B cell (primary cell): ENCODE data around the gene TGFBR1. TPM values are rescaled to one million over a fixed set of nuclear protein-coding genes. Genes with fewer than 3 reads are reported as not detected.

ENCODE experiments used
- ATAC-seq: fragments of 200-7000 bp; cut with Tn5 transposase; one replicate; pipeline ENCODE4 v1.10.0; 2021; ENCODE audit warnings: low read depth, mild to moderate bottlenecking, moderate number of reproducible peaks, moderate library complexity
- CTCF ChIA-PET: fragments of 350-600 bp; sonication (Branson Sonifier 250); formaldehyde crosslinking; loops from one replicate; lab custom pipeline; 2021; ENCODE audit warnings: antibody characterized with exemption, inconsistent platforms; lab: Charles Lee
- POLR2A ChIA-PET: fragments of 350-600 bp; sonication (Branson Sonifier 250); formaldehyde crosslinking; loops from one replicate; lab custom pipeline; 2021; ENCODE audit warnings: antibody characterized with exemption; lab: Charles Lee
- DNase-seq: peaks from one replicate; pipeline ENCODE4 v3.0.0; 2013
- H2AFZ ChIP-seq: 2 replicates; pipeline ENCODE4 v1.6.1; 2012; ENCODE audit warnings: mild to moderate bottlenecking, low read depth, low read length; ENCODE audit not compliant: insufficient read depth, poor library complexity, severe bottlenecking
- H3K27ac ChIP-seq, 2 donors: 1 replicate in 1 of 2; 2 replicates in 1 of 2; pipeline ENCODE4 v1.5.1; 2012 to 2013; ENCODE audit warnings: low read length in 2 of 2, mild to moderate bottlenecking in 2 of 2, moderate library complexity in 1 of 2
- H3K27me3 ChIP-seq, 4 experiments: fragments of 200-600 bp in 1 of 4; sonication (generic) in 1 of 4; replicated peaks in 1 of 4; 1 replicate in 2 of 4; 2 replicates in 2 of 4; pipeline versions ENCODE4 v1.6.1 to v1.7.0; 2013 to 2016; ENCODE audit warnings: low read length in 3 of 4, mild to moderate bottlenecking in 2 of 4, mixed read lengths in 1 of 4, moderate library complexity in 1 of 4; ENCODE audit not compliant: insufficient read depth in 4 of 4, control insufficient read depth in 3 of 4; ENCODE audit errors: control extremely low read depth in 1 of 4
- H3K36me3 ChIP-seq, 2 experiments: replicated peaks in 1 of 2; 1 replicate in 1 of 2; 2 replicates in 1 of 2; pipeline versions ENCODE4 v1.6.1 to v1.7.1; 2013; ENCODE audit warnings: low read length in 1 of 2; ENCODE audit not compliant: insufficient read depth in 2 of 2, control insufficient read depth in 1 of 2; ENCODE audit errors: control extremely low read depth in 1 of 2, extremely low read depth in 1 of 2
- H3K4me1 ChIP-seq, 2 donors: fragments of 200-600 bp in 1 of 2; sonication (generic) in 1 of 2; 1 replicate in 1 of 2; 2 replicates in 1 of 2; pipeline versions ENCODE4 v1.5.1 to v1.6.1; 2013 to 2017; ENCODE audit warnings: low read length in 2 of 2; ENCODE audit not compliant: control insufficient read depth in 2 of 2, insufficient read depth in 2 of 2
- H3K4me2 ChIP-seq: replicated peaks from 2 replicates; pipeline ENCODE3; 2012; ENCODE audit warnings: mild to moderate bottlenecking, low read depth, low read length; ENCODE audit not compliant: poor library complexity, severe bottlenecking
- H3K4me3 ChIP-seq, 5 experiments: fragments of 200-600 bp in 1 of 5; sonication (generic) in 1 of 5; 1 replicate in 3 of 5; 2 replicates in 2 of 5; pipeline versions ENCODE4 v1.5.1 to v1.7.0; 2011 to 2016; ENCODE audit warnings: low read length in 4 of 5, mild to moderate bottlenecking in 4 of 5, low read depth in 2 of 5, control low read depth in 1 of 5, moderate library complexity in 1 of 5; ENCODE audit not compliant: insufficient read depth in 1 of 5; ENCODE audit errors: control extremely low read depth in 1 of 5, extremely low read depth in 1 of 5
- H3K79me2 ChIP-seq: fragments of 200-600 bp; sonication (generic); one replicate; pipeline ENCODE4 v1.6.0; 2016; ENCODE audit warnings: low read length; ENCODE audit not compliant: control insufficient read depth, insufficient read depth
- H3K9ac ChIP-seq: fragments of 200-600 bp; sonication (generic); 2 replicates; pipeline ENCODE4 v1.6.1; 2017; ENCODE audit warnings: mild to moderate bottlenecking, low read length, moderate library complexity
- H3K9me3 ChIP-seq, 3 donors: one replicate each; pipeline versions ENCODE4 v1.6.1 to v1.7.1; 2013; ENCODE audit warnings: low read length in 2 of 3; ENCODE audit not compliant: control insufficient read depth in 2 of 3, insufficient read depth in 1 of 3; ENCODE audit errors: control extremely low read depth in 1 of 3
- H4K20me1 ChIP-seq: 2 replicates; pipeline ENCODE4 v1.6.0; 2012; ENCODE audit warnings: mild to moderate bottlenecking, low read length; ENCODE audit not compliant: insufficient read depth, control insufficient read depth, poor library complexity, severe bottlenecking
- H3K27ac Mint-ChIP-seq: one replicate; pipeline ENCODE4 v1.8.0; 2021; ENCODE audit warnings: mixed read lengths
- H3K27me3 Mint-ChIP-seq: one replicate; pipeline ENCODE4 v1.8.0; 2021; ENCODE audit warnings: mixed read lengths
- H3K4me1 Mint-ChIP-seq: one replicate; pipeline ENCODE4 v1.8.0; 2021; ENCODE audit warnings: mixed read lengths
- H3K4me3 Mint-ChIP-seq: one replicate; pipeline ENCODE4 v1.8.0; 2021; ENCODE audit warnings: mixed read lengths
- H3K9me3 Mint-ChIP-seq: one replicate; pipeline ENCODE4 v1.8.0; 2022; ENCODE audit warnings: mixed read lengths; ENCODE audit not compliant: insufficient read depth
- EZH2 ChIP-seq: IDR thresholded peaks from 2 replicates; pipeline ENCODE4 v1.6.1; 2012; ENCODE audit warnings: borderline replicate concordance, low read depth, mild to moderate bottlenecking, moderate library complexity, low read length; ENCODE audit not compliant: insufficient read depth, poor library complexity, severe bottlenecking
- WGBS: methylation state at CpG from one replicate; pipeline ENCODE4 v1.1.5; 2013; ENCODE audit warnings: missing lambda C conversion rate; ENCODE audit not compliant: insufficient coverage; 5-methylcytosine and 5-hydroxymethylcytosine counted together
- intact Hi-C: fragments of 100-400 bp; cut with micrococcal nuclease; formaldehyde crosslinking; loops from one replicate; pipeline ENCODE4 v1.10.0; 2022
- polyA plus RNA-seq: library from polyadenylated mRNA; depleted of rRNA; stranded (reverse); fragments of >200 nt; gene quantifications from 2 replicates; pipeline ENCODE4 v1.2.3, GENCODE V29; 2012
- total RNA-seq, 2 donors: library from RNA; stranded (reverse); fragments of 120-200 nt in 1 of 2; gene quantifications; 1 replicate in 1 of 2; 2 replicates in 1 of 2; pipeline versions ENCODE4 v1.2.3 to v1.2.4, GENCODE V29; 2013 to 2022
- TF ChIP-seq, protein P1 (sequence below): fragments of 200-600 bp; IDR thresholded peaks from one replicate; pipeline ENCODE4 v1.8.0; 2022; ENCODE audit warnings: antibody characterized with exemption, mild to moderate bottlenecking

Gene TGFBR1
- total and polyA plus RNA-seq, 2 donors (not counting 1 experiment from before 2014, with no cell fraction given), result 3.0 to 60.7 TPM

DNA sequence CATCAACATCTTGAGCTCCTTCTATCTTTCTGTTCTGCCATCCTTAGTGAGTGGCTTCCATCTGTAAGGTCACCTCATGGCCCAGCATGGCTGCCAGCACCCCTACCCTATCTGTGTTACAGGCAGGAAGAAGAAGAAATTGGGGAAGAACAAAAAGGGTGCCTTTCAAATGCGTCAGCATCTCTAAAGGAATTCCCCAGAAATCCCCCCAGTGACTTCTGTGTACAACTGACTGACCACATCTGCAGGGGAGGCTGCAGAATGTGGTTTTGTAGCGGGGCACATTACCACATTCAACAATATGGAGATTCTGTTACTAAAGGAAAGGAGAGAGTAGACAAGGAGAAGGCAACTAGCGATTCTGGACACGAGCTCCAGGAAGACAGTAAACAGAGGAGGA is 76.7 kb downstream of the TGFBR1 start:
- Histone ChIP-seq H3K4me2 (peak overlapping the region; percentile 48), H3K27ac (peak overlapping the region; percentile 28 to 55), H2AFZ (peak overlapping the region; percentile 48), H3K79me2 (no peaks in the 10 kb centered on the region), H3K4me3 (no peak overlapping the region), H3K9me3 (no peaks in the 10 kb centered on the region), H4K20me1 (no peaks in the 10 kb centered on the region), H3K9ac (peak overlapping the region; percentile 12), H3K27me3 (no peaks in the 10 kb centered on the region), H3K36me3 (no peaks in the 10 kb centered on the region), H3K4me1 (peaks cover 32 to 56% of the 10 kb centered on the region in 2 donors)
- CTCF ChIA-PET, result interaction anchor here (0.5 to 11.1 kb wide), 12 partner anchors 8 to 1140 kb away, joined by 3 to 185 read pairs (median 4); partner anchors contain the start of genes ALG2, NR4A3 and SEC61B
- POLR2A ChIA-PET, result interaction anchor here (0.7 to 1.0 kb wide), 4 partner anchors 17 to 638 kb away, joined by 3 read pairs; no protein-coding TSS in a partner anchor
- intact Hi-C loops, result loop anchor here (5.0 to 10.0 kb wide), 3 partner anchors 333 to 903 kb away; no protein-coding TSS in a partner anchor
- TF ChIP-seq, protein P1, sequence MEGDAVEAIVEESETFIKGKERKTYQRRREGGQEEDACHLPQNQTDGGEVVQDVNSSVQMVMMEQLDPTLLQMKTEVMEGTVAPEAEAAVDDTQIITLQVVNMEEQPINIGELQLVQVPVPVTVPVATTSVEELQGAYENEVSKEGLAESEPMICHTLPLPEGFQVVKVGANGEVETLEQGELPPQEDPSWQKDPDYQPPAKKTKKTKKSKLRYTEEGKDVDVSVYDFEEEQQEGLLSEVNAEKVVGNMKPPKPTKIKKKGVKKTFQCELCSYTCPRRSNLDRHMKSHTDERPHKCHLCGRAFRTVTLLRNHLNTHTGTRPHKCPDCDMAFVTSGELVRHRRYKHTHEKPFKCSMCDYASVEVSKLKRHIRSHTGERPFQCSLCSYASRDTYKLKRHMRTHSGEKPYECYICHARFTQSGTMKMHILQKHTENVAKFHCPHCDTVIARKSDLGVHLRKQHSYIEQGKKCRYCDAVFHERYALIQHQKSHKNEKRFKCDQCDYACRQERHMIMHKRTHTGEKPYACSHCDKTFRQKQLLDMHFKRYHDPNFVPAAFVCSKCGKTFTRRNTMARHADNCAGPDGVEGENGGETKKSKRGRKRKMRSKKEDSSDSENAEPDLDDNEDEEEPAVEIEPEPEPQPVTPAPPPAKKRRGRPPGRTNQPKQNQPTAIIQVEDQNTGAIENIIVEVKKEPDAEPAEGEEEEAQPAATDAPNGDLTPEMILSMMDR, result no peak
- TF ChIP-seq EZH2, result no peak
- H3K4me1 Mint-ChIP-seq, result peaks cover 89% of the 10 kb centered on the region
- no CpG with 5 or more reads among the region's 4 CpGs for WGBS
- ATAC-seq (peak; percentile 56), DNase-seq (peak; percentile 86)
- H3K4me3 Mint-ChIP-seq, result peak overlapping the region; percentile 58
- H3K27me3 Mint-ChIP-seq, result no peaks in the 10 kb centered on the region
- H3K27ac Mint-ChIP-seq, result peak overlapping the region; percentile 85
- no peaks in the 10 kb centered on the region for H3K9me3 Mint-ChIP-seq

- TF ChIP-seq, protein P1, result no peak
- TF ChIP-seq EZH2, result no peak
- H3K4me1 Mint-ChIP-seq, result peaks cover 91% of the 10 kb centered on the region
- ChIA-PET CTCF (interaction anchor here (0.8 to 11.1 kb wide), 14 partner anchors 9 to 1140 kb away, joined by 3 to 185 read pairs (median 4); partner anchors contain the start of genes ALG2, NR4A3 and SEC61B), POLR2A (interaction anchor here (0.5 to 1.0 kb wide), 4 partner anchors 45 to 637 kb away, joined by 3 read pairs; no protein-coding TSS in a partner anchor)
- Histone ChIP-seq H3K9me3 (no peaks in the 10 kb centered on the region), H4K20me1 (no peaks in the 10 kb centered on the region), H3K36me3 (no peaks in the 10 kb centered on the region), H3K4me2 (peak overlapping the region; percentile 48), H3K4me3 (no peak overlapping the region), H3K79me2 (no peaks in the 10 kb centered on the region), H2AFZ (no peak overlapping the region), H3K27me3 (no peaks in the 10 kb centered on the region), H3K4me1 (peaks cover 39 to 63% of the 10 kb centered on the region in 2 donors), H3K27ac (no peak overlapping the region), H3K9ac (no peak overlapping the region)
- DNase-seq (no peak), ATAC-seq (no peak)
- H3K9me3 Mint-ChIP-seq, result no peaks in the 10 kb centered on the region
- H3K27me3 Mint-ChIP-seq, result no peaks in the 10 kb centered on the region
- 93% methylated on average over 2 of the region's 3 CpGs for WGBS
- H3K4me3 Mint-ChIP-seq, result peak overlapping the region; percentile 15
- intact Hi-C loops, result loop anchor here (5.0 to 10.0 kb wide), 3 partner anchors 332 to 902 kb away; no protein-coding TSS in a partner anchor
- H3K27ac Mint-ChIP-seq, result peak overlapping the region; percentile 85
Observed at GRCh38 chr9:99182356-99182755, 77.4 kb downstream of the TGFBR1 start.
